NCI-H1105 treated with DMSO at 0.1 percent for 48 hours (cell line): ENCODE results near the gene SERINC5.
"Not testable (repeated sequence)": the region's sequence is repeated elsewhere in the genome, so short reads cannot be mapped to it uniquely, and the experiment has no call there.

Experiments
- DNase-seq: peaks from one replicate; lab custom pipeline; 2025; lab: John Stamatoyannopoulos, UW

SERINC5 gene

DNA sequence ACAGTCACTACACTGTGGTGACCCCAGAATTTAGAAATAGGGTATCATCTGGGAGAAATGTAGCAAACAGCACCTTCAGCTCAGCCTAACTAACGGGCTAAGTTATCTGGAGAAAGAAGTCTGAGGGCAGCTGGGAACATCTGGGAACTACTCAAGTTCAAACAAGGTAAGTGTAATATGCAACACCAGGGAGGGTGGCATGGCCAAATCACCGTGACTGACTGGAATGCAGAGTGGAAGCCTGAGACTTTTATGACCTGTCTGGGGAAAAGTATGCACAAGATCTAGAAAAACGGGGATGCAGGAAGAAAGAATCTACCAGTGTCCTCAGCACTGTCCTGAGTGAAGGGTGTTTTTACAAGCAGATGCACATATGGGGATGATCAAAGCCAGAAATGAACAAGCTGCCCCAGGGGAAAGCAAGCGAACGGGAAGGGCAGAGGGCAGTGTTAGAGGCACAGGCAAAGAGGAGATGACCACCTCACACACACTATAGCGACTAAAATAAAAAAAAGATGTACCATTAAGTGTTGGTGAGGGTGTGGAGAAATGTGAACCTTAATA lies 59.9 kb downstream of the SERINC5 start:
- DNase-seq, result no peak

DNA sequence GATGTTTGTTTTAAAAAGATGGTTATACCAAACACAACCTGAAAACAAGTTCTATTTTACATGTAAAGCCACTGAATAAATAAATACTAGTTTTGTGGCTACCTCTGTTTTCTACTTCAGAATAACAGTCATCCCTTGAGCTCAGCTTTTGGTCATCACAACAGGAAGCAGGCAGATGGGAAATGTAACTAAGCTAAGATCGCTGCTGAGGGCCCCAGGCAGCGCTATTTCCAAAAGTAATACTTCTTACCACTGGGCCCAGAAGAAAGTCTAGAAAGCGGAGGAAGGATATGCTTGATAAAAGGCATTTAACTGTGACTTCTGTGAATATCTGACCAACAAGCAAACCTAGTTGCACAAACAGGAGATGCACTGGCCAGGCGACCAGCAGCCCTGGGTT lies 61.4 kb downstream of the SERINC5 start:
- DNase-seq, result no peak

DNA sequence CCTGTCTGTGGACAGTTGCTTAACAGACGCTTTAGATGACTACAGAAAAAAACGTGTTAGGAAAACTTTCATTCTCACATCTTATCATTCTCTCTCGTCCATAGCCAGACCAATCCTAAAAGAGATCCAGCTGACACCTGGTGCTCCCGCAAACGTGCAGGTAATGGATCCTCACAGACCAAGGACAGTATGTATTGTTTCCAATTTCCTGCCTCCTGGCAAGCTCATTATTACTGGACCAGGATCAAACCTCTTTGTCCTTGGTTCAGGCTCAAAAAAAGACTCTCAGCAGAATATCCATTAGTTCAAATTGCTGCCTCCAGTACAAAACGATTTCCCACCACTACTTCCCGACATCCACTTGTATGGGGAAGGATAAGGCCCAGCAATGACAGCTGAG lies 62.4 kb downstream of the SERINC5 start:
- DNase-seq, result peak; percentile 5

DNA sequence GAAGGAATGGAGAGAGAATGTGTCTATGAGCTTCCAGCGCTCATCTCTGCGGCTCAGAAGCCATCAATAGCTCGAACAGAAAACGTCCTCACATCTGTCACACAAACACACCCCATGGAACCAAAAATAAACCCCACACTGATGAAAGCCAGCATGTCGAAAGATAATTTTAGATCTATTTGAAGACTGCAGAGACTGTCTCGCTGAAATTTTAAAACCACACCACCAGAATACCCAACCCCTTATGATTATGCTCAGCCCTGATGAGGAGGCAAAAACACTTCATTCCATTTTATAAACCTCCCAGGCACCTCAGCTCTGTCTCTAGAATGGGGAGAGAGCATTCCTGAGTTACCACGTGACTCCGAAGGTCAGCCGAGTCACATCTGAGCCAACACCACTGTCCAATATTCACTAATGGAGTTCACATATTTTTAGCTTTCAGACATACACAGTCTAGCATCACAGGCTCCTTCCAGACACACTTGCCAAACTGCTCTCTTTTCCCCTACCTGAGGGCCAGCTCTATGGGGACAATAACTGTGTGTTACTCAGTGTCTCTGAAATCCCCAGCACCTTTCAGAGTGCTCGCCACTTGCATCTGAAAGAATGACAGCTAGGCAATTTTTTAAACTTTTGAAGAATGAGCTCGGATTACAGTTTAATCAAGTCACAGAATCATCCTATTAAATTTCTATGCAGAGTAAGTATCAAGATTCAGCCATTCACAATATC lies 63.2 kb downstream of the SERINC5 start:
- no peak for DNase-seq

DNA sequence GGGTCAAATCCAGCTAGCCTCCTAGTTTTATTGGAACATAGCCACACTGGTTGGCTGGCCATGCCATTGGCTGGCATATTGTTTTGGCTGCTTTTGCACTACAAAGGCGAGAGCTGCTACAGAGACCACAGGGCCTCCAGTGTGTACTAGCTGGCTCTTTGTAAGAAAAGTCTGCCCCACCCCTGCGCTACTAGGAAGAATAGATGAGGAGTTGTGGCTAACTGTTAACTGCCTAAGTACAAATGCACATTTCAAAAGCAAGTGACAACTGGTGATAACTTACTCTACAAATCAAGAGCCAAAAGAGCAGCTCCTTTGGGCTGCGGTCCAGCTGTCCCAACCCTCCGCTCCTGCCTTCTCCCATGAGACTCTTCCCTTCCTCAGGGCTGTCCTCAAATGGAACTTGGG lies 63.9 kb downstream of the SERINC5 start:
- DNase-seq, result no peak

DNA sequence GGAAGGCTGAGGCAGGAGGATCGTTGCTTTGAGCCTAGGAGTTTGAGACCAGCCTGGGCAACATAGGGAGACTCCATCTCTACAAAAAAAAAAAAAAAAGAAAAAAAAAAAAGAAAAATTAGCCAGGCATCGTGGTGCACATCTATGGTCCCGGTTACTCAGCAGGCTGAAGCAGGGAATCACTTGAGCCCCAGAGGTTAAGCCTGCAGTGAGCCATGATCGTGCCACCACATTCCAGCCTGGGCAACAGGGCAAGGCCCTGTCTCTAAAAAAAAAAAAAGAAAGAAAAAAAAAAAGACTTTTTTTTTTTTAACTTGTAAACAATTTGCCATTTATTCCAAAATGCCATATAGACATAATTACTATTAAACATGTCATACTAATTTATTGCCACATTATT lies 64.5 kb downstream of the SERINC5 start:
- DNase-seq, result no peak

DNA sequence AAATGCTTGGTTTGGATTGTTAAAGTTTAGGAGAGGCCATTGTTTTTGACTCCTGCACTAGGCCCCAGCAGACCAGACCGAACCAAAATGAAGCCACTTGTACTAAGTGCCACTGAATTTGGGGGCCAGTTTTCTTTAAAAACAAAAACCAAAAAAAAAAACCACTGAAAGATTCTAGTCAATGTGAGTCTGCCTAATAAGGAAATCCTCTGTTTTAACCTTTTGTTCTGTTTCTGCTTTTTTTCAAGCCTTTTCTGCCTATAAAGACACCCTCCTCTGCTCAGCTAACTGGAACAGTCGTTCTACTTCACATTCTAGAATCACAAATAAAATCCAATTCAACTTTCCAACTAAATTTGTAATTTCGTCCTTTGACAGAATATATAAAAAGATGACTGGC lies 64.9 kb downstream of the SERINC5 start:
- no peak for DNase-seq

DNA sequence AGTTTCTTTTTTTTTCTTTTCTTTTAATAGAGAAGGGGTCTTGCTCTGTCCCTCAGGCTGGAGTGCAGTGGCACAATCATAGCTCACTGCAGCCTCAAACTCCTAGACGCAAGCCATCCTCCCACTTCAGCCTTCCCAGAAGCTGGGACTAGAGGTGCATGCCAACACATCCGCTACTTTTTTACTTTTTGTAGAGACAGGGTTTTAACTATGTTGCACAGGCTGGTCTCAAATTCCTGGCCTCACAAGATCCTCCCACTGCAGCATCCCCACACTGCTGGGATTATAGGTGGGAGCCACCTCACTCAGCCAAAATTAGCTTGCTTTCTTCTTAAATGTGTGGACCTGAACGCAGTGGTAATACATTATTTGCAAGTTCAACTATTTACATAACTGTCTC lies 66.1 kb downstream of the SERINC5 start:
- no peak for DNase-seq

DNA sequence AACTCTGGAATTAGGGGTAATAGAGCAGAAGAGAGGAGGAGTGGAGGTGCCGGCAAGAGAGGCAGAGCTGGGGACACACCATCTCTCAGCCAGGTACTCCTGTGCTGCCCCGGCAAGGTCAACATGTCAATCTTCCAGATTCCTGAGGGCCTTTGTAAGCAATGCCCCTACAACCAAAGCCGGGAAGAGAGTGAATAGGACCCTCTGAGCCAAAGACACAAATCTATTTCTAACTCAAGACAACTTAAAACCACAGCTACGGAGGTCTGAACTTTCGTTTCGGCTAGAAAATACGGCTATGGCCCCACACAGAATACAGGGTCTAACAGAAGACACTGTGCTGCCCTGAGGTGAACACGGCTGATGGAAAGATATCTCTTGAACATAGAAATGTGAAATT lies 66.6 kb downstream of the SERINC5 start:
- no peak for DNase-seq

DNA sequence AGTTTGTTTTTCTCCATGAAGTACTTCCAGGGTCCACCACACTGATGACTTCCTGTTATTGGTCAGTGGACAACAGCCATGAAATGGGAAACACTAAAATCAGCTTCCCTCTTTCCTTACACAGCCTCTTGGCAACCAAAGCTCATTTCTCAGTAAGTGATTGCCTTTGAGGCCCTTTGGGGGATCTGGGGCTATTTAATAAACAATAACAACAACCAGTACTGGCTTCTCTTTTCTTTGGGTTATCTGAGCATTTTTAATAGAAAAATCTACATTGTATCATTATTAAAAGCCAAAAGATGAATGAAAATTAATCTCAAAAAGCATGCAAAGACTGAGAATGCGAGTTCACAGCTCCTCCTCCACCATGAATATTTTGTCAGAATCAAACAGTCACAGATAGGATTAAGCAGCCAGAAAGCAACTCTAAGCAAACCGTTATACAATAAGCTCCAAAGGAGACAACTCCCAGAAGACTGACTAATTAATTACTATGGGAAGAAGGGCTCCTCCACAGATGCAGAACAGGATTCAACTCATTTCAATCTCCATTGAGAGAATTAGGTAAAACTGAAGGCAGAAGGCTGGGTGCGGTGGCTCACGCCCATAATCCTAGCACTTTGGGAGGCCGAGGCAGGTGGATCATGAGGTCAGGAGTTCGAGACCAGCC lies 68.3 kb downstream of the SERINC5 start:
- DNase-seq, result no peak

DNA sequence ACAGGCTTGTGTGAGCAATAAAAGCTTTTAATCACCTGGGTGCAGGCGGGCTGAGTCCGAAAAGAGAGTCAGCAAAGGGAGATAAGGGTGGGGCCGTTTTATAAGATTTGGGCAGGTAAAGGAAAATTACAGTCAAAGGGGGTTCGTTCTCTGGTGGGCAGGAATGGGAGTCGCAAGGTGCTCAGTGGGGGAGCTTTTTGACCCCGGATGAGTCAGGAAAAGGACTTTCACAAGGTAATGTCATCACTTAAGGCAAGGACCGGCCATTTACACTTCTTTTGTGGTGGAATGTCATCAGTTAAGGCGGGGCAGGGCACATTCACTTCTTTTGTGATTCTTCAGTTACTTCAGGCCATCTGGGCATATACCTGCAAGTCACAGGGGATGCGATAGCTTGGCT lies 70.3 kb downstream of the SERINC5 start:
- not testable (repeated sequence) for DNase-seq

DNA sequence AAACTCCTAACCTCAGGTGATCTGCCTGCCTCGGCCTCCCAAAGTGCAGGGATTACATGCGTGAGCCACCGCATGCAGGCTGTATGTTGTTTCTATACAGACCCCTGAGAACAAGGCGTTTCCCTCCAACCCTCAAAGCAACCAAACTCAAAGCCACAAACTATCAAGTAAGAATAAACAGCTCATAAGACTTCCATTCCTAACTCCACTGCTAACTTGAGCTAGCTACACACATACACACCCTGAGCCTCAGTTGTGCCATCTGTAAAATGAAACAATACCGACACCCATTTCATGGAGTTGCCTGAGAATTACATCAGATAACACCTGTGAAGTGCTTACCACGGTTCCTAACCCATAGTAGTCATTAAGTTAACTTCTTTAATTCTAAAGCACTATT lies 70.8 kb downstream of the SERINC5 start:
- DNase-seq, result no peak

DNA sequence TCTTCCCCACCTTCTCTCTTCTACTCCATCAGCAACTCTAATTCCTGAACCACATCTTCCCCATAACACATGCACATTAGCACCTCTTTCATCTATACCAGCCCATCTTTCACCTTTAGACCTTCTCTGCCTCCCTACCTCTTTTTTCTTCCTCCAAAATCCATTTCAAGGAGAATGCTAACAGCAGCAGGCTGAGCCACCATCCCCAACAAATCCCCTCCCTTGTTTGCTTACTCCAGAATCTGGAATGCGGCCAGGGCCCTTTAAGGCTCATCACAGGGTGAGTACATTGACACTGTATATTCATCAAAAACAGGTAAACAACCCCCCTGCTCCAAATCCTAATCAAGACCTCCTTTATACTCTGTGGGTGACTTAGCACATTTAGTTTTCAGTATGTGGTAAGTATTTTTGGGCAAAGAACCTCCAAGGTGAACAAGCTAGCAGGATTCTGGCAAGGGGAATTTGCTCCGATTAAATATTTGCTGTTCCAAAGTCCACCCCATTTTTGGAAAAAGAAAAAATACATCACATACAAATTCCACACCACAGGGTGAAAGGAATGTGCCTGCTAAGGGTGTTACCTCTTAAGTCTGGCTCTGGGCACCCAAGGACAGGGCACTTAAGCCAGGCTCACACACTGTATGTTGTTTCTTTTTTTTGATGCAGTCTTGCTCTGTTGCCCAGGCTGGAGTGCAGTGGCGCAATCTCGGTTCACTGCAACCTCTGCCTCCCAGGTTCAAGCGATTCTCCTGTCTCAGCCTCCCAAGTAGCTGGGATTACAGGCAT lies 71.4 kb downstream of the SERINC5 start:
- DNase-seq, result peak; percentile 46

DNA sequence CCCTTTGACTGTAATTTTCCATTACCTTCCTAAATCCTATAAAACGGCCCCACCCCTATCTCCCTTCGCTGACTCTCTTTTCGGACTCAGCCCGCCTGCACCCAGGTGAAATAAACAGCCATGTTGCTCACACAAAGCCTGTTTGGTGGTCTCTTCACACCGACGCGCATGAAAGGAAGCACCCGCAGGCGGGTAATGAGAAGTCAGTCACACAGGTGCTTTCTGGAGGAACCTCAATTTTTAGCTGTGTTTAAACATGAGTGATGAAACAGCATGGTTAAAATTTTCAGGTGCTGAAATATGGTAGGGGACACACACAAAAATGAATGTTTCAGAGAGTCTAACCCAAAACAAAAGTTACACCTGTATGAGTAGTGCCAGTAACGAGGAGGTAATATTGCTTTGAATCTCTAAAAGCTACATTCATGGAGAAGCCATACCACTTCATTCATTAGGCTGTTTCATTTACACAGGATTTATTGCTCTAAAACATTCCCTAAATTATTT lies 72.1 kb downstream of the SERINC5 start:
- DNase-seq, result not testable (repeated sequence)

DNA sequence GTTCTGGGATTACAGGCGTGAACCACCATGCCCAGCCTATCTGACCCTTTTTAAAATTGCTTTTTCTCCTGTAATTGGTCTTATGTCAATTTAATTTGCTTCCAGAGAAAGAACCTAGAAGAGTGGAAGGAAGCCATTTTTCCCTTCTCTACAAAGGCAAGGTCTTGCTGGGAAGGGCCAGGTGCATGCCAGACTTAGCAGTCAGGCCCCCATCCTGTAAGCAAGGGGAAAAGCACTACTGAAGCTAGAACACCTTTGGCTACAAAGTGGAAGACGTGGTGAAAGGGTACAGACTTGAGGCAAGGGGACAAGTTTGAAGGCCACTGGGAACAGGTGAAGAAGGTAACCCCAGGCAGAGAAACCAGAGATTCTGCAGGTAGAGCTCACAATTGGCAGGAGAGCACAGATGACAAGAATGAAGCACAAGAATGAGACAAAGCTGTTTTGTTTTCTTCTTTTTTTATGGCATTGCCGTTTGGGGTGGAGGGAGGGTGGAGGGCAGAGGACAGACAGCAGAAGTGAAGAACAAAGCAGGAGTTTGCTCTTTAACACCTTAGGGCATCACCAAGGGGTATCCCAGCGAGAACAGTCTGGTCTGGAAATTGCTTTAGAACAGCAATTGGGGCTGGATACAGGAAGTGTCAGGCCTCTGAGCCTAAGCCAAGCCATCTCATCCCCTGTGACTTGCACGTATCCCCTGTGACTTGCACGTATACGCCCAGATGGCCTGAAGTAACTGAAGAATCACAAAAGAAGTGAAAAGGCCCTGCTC lies 72.9 kb downstream of the SERINC5 start:
- DNase-seq, result no peak

DNA sequence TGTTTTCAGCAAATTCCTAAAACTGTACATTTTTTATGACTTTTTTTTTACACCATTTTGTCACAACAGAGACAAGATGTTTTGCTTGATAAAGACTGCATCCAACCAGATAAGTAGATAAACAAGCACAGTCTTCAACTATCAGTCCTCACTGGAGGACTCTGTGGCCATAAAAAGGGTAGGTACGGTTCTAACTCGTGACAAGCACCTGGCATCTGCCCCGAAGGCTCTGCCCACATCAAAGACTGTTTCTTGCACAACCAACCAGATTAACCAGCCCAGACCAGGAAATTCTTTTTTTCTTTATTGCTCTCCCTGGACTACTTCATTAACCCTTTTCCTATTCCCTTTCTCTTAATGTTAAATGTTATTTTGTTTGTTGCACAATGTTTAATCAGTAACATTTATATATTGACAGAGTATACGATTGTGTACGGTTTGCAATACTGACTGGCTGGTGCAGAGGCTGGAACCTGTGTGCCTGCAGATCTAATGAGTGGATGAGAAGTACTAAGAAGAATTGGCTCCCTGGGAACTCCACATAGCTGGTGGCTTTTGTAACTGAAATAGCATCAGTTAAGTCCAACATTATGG lies 74.1 kb downstream of the SERINC5 start:
- DNase-seq, result no peak

DNA sequence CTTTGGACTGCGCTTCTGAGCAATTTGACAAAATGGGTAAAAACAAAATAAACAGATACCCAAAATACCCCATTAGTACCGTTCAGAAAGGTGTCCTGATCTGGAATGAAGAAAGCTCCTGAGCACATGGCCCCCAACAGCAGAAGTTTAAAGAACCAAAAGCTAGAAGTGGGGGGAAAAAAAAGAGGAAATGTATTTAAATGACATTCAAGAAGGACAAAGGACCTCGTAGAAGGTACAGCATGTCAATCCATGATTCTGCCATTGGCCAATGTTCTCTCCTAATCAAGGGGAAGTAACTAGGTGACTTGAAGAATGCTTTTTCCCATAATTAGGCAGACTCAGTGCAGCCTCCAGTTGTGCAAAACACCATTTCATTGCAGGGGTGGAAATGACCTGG lies 78.6 kb downstream of the SERINC5 start:
- DNase-seq, result no peak

DNA sequence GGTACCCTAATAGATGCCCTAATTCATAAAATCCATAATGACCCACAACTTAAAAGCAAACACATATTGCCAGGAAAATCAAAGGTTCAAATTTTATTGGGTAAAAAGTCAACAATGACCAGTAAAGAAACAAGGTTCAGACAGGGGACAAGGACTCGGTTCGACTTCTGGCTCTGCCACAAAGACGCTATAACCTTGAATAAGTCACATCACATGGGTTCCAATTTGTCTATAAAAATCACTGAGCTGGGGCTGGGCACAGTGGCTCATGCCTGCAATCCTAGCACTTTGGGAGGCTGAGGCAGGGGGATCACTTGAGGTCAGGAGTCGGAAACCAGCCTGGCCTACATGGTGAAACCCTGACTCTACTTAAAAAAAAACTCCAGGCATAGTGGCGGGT lies 80.5 kb downstream of the SERINC5 start:
- no peak for DNase-seq

DNA sequence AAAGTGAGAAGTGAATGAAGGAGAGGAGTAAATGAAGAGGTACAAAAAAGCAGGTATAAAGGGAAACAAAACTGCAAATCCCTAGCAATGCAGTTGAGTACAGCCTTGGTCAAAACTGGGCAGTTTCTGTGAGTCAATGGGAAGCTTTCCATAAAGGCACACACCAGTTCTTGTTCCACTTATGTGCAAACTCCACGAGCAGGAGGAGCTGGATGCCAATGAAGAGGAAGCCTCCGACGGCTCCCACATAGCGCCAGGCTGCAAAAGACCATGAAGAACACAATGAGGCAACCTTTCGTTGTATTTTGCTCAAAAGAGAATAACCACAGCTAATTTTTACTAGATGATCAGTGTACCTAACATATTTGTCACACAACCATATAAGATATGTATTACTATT lies 81.1 kb downstream of the SERINC5 start:
- no peak for DNase-seq

DNA sequence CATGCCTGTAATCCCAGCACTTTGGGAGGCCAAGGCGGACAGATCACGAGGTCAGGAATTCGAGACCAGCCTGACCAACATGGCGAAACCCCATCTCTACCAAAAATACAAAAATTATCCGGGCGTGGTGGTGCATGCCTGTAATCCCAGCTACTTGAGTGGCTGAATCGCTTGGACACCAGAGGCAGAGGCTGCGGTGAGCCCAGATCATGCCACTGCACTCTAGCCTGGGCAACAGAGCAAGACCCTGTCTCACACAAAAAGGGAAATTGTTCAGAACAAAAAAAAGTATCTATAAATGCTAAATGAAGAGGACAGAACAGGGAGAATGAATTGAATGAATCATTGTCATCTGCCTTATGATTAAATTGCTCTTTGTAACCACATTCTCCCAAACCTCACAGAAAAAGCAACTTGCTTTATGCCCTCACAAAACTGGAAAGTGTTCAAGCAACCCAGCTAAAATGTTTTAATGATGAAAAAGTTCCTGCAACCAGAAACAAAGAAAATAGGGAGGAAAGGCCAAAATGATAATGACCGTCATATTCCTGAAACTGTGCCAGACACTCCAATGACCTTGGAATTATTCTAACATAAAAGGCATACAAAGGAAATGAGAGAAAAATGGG lies 83.7 kb downstream of the SERINC5 start:
- DNase-seq, result no peak

DNA sequence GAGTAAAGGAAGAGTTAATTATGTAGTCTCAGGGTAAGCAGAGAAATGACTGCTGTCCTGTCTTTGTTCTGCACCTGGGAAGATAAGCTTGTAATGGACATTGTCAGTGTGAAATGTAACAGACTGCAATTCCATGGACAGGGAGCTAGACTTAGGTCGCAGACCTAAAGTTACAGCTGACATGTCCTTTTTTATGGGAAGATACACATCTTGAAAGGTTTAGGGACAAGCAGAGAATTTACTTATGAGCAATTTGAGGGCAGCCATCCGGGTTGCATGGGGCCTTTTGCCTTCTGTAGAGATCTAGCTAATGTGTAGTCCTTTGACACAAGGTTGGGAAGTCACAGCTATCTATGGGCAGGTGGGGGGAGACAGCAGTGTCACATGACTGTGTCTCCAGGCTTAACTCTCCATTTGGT lies 85.7 kb downstream of the SERINC5 start:
- no peak for DNase-seq
